Measurements from ENCODE around the gene AQR. TPM values are rescaled to one million over a fixed set of nuclear protein-coding genes. Genes with fewer than 3 reads are reported as not detected.

The AQR gene
- total RNA-seq, 1 donor from 2014 or later = 43.3 TPM

- Mint-ChIP-seq H3K4me3 (ENCODE audit: low read depth) (no peak overlapping the region), H3K9me3 (ENCODE audit: low read depth) (peaks cover 7% of the 10 kb centered on the region), H3K27ac (no peak overlapping the region), H3K36me3 (ENCODE audit: insufficient read depth) (peaks cover 31% of the 10 kb centered on the region), H3K4me1 (ENCODE audit: low read depth) (no peaks in the 10 kb centered on the region), H3K27me3 (no peaks in the 10 kb centered on the region)
- DNase-seq (ENCODE audit: low spot score, unreplicated experiment) = no peak
- TF ChIP-seq CTCF (IDR thresholded peaks at IDR 0.05; ENCODE audit: unreplicated experiment) = no peak
Observed at GRCh38 chr15:34865531-34865930, 104.0 kb downstream of the AQR start.

GRCh38 chr15:34861214-34861613 lies 108.3 kb downstream of the AQR start:
- H3K27me3 Mint-ChIP-seq = no peaks in the 10 kb centered on the region

GRCh38 chr15:34855893-34856292 lies 113.6 kb downstream of the AQR start:
- H3K36me3 Mint-ChIP-seq (ENCODE audit: insufficient read depth) = peaks cover 21% of the 10 kb centered on the region
- no peaks in the 10 kb centered on the region for H3K27me3 Mint-ChIP-seq
- no peak overlapping the region for H3K27ac Mint-ChIP-seq
- no peak for DNase-seq (ENCODE audit: low spot score, unreplicated experiment)
- no peaks in the 10 kb centered on the region for H3K9me3 Mint-ChIP-seq (ENCODE audit: low read depth)
- no peak for TF ChIP-seq CTCF (IDR thresholded peaks at IDR 0.05; ENCODE audit: unreplicated experiment)
- H3K4me1 Mint-ChIP-seq (ENCODE audit: low read depth) = no peaks in the 10 kb centered on the region
- H3K4me3 Mint-ChIP-seq (ENCODE audit: low read depth) = no peak overlapping the region

More at GRCh38 chr15:34861214-34861613, 108.3 kb downstream of the AQR start:
- no peak overlapping the region for H3K4me3 Mint-ChIP-seq (ENCODE audit: low read depth)
- no peaks in the 10 kb centered on the region for H3K4me1 Mint-ChIP-seq (ENCODE audit: low read depth)
- no peak overlapping the region for H3K27ac Mint-ChIP-seq
- DNase-seq (ENCODE audit: low spot score, unreplicated experiment) = no peak
- H3K9me3 Mint-ChIP-seq (ENCODE audit: low read depth) = no peaks in the 10 kb centered on the region
- H3K36me3 Mint-ChIP-seq (ENCODE audit: insufficient read depth) = peaks cover 16% of the 10 kb centered on the region
- no peak for TF ChIP-seq CTCF (IDR thresholded peaks at IDR 0.05; ENCODE audit: unreplicated experiment)

GRCh38 chr15:34855413-34855812 lies 114.1 kb downstream of the AQR start:
- TF ChIP-seq CTCF (IDR thresholded peaks at IDR 0.05; ENCODE audit: unreplicated experiment) = no peak
- DNase-seq (ENCODE audit: low spot score, unreplicated experiment) = no peak
- Mint-ChIP-seq H3K27me3 (no peaks in the 10 kb centered on the region), H3K4me1 (ENCODE audit: low read depth) (no peaks in the 10 kb centered on the region), H3K4me3 (ENCODE audit: low read depth) (no peak overlapping the region), H3K36me3 (ENCODE audit: insufficient read depth) (peaks cover 21% of the 10 kb centered on the region), H3K9me3 (ENCODE audit: low read depth) (no peaks in the 10 kb centered on the region), H3K27ac (no peak overlapping the region)

- Mint-ChIP-seq H3K27me3 (no peaks in the 10 kb centered on the region), H3K27ac (no peak overlapping the region), H3K9me3 (ENCODE audit: low read depth) (no peaks in the 10 kb centered on the region), H3K4me3 (ENCODE audit: low read depth) (no peak overlapping the region), H3K4me1 (ENCODE audit: low read depth) (no peaks in the 10 kb centered on the region), H3K36me3 (ENCODE audit: insufficient read depth) (peaks cover 19% of the 10 kb centered on the region)
- DNase-seq (ENCODE audit: low spot score, unreplicated experiment) = no peak
- TF ChIP-seq CTCF (IDR thresholded peaks at IDR 0.05; ENCODE audit: unreplicated experiment) = no peak
Observed at GRCh38 chr15:34854232-34854631, 115.3 kb downstream of the AQR start.
